Stomach (tissue), 9 donors: ENCODE data around the gene IDH2. TPM values are rescaled to one million over a fixed set of nuclear protein-coding genes. Genes with fewer than 3 reads are reported as not detected.

ENCODE experiments used
- DNase-seq, 2 donors: peaks; one replicate each; pipeline versions ENCODE4 v3.0.0 to v3.0.0-alpha.2; 2013 to 2019
- H3K27ac ChIP-seq, 5 donors: fragments of 200-600 bp in 4 of 5; sonication (generic) in 4 of 5; one replicate each; pipeline ENCODE4 v1.5.1; 2013 to 2019; ENCODE audit warnings: mild to moderate bottlenecking in 1 of 5, moderate library complexity in 1 of 5
- H3K27me3 ChIP-seq, 3 donors: fragments of 200-600 bp; sonication (generic); one replicate each; pipeline ENCODE4 v1.5.1; 2017 to 2019; ENCODE audit warnings: mixed run types in 1 of 3
- H3K36me3 ChIP-seq, 4 donors: fragments of 200-600 bp; sonication (generic); 1 replicate in 3 of 4; 2 replicates in 1 of 4; pipeline ENCODE4 v1.5.1; 2016 to 2019
- H3K4me1 ChIP-seq, 4 donors: fragments of 200-600 bp; sonication (generic); one replicate each; pipeline ENCODE4 v1.5.1; 2016 to 2019
- H3K4me3 ChIP-seq, 4 donors: fragments of 200-600 bp; sonication (generic) in 3 of 4; one replicate each; pipeline ENCODE4 v1.5.1; 2016 to 2019; ENCODE audit warnings: mild to moderate bottlenecking in 1 of 4
- H3K9me3 ChIP-seq, 4 donors: fragments of 200-600 bp; sonication (generic); one replicate each; pipeline ENCODE4 v1.5.1; 2016 to 2019
- CTCF ChIP-seq, 7 experiments: fragments of 450-650 bp in 4 of 7; fragments of 200-600 bp in 3 of 7; sonication (generic) in 3 of 7; IDR thresholded peaks; one replicate each; pipeline ENCODE4 v1.5.1; 2016 to 2019; ENCODE audit warnings: antibody characterized with exemption in 7 of 7, control low read depth in 2 of 7, mild to moderate bottlenecking in 1 of 7
- EP300 ChIP-seq: sonication (generic); formaldehyde crosslinking; IDR thresholded peaks from one replicate; pipeline ENCODE4 v1.6.1; 2017; ENCODE audit warnings: antibody characterized with exemption
- POLR2A ChIP-seq, 4 donors: fragments of 450-650 bp; IDR thresholded peaks; one replicate each; pipeline ENCODE4 v1.6.1; 2016; ENCODE audit warnings: antibody characterized with exemption in 4 of 4, control low read depth in 2 of 4, mild to moderate bottlenecking in 1 of 4, moderate library complexity in 1 of 4
- POLR2AphosphoS5 ChIP-seq, 3 donors: sonication (generic); formaldehyde crosslinking; IDR thresholded peaks; one replicate each; pipeline ENCODE4 v1.6.1; 2016; ENCODE audit warnings: antibody characterized with exemption in 3 of 3
- WGBS, 5 donors: extraction: QIAGEN DNeasy Blood & Tissue Kit in 3 of 5; methylation state at CpG; one replicate each; pipeline versions ENCODE4 v1.1.5 to v1.1.7; 2013 to 2018; 5-methylcytosine and 5-hydroxymethylcytosine counted together
- intact Hi-C: fragments of 100-400 bp; cut with DNase I; formaldehyde crosslinking; loops from one replicate; pipeline ENCODE4 v1.15.1; 2023; ENCODE audit warnings: low total_unique reads
- polyA plus RNA-seq, 3 donors: library from polyadenylated mRNA; stranded (reverse); fragments of 200-250 nt; gene quantifications; one replicate each; pipeline ENCODE4 v1.2.3, GENCODE V29; 2013
- total RNA-seq, 5 donors: library from RNA; depleted of rRNA; stranded (reverse); fragments of >200 nt; gene quantifications; one replicate each; pipeline versions ENCODE4 v1.1.0 to v1.2.3, GENCODE V29; 2014 to 2016
- donor health status: healthy with polysubstance abuse.
- donor health status: Bipolar disorder and iron deficiency.
- donor health status: healthy.

IDH2 gene
- total and polyA plus RNA-seq, 8 donors: 12.3 to 186 (median 117) TPM

GRCh38 chr15:90060797-90061196, 41.5 kb downstream of the IDH2 start:
- TF ChIP-seq POLR2A (IDR thresholded peaks at IDR 0.05) (no peak), EP300 (no peak)
- Histone ChIP-seq H3K4me1 (peaks cover 36 to 82% (median 66%) of the 10 kb centered on the region in 4 donors), H3K27me3 (no peaks in the 10 kb centered on the region), H3K9me3 (no peaks in the 10 kb centered on the region), H3K4me3 (no peak overlapping the region), H3K36me3 (no peaks in the 10 kb centered on the region), H3K27ac (peak overlapping the region in 4 of 5 donors; percentile 70 to 87 (median 79))
- DNase-seq: no peak
- WGBS, 5 donors: 64 to 77% (median 68%) methylated on average over 3 of the region's 3 CpGs
- intact Hi-C loops: loop anchor here (10.0 kb wide), 1 partner anchor 56 kb away; the partner anchor contains the start of gene ZNF710

GRCh38 chr15:90059208-90059985, 42.9 kb downstream of the IDH2 start:
- Histone ChIP-seq H3K36me3 (no peaks in the 10 kb centered on the region), H3K4me1 (peaks cover 43 to 81% (median 68%) of the 10 kb centered on the region in 4 donors), H3K9me3 (no peaks in the 10 kb centered on the region), H3K4me3 (no peak overlapping the region), H3K27me3 (no peaks in the 10 kb centered on the region), H3K27ac (peak overlapping the region; percentile 65 to 87 (median 70))
- intact Hi-C loops: no loop called here
- DNase-seq: peak; percentile 73 to 89
- no peak for TF ChIP-seq CTCF (IDR thresholded peaks at IDR 0.05)
- no peak for TF ChIP-seq EP300
- TF ChIP-seq POLR2AphosphoS5 (IDR thresholded peaks at IDR 0.05): peak in 2 of 3 donors; percentile 59 to 62
- no peak for TF ChIP-seq POLR2A (IDR thresholded peaks at IDR 0.05)
- 34 to 54% (median 46%) methylated on average over 19 to 21 of the region's 21 CpGs for WGBS, 5 donors

- TF ChIP-seq CTCF (IDR thresholded peaks at IDR 0.05): no peak
Observed at GRCh38 chr15:90058775-90059174, 43.5 kb downstream of the IDH2 start.

GRCh38 chr15:90058308-90058707, 44.0 kb downstream of the IDH2 start:
- Histone ChIP-seq H3K27ac (peak overlapping the region in 3 of 5 donors; percentile 28 to 87 (median 85)), H3K4me3 (no peak overlapping the region), H3K36me3 (no peaks in the 10 kb centered on the region), H3K9me3 (no peaks in the 10 kb centered on the region), H3K4me1 (peaks cover 38 to 75% (median 60%) of the 10 kb centered on the region in 4 donors), H3K27me3 (no peaks in the 10 kb centered on the region)
- DNase-seq: no peak
- 75 to 87% (median 80%) methylated on average over 4 of the region's 4 CpGs for WGBS, 5 donors
- intact Hi-C loops: no loop called here
- no peak for TF ChIP-seq POLR2A (IDR thresholded peaks at IDR 0.05)
- TF ChIP-seq EP300: no peak
- TF ChIP-seq CTCF (IDR thresholded peaks at IDR 0.05): no peak
- TF ChIP-seq POLR2AphosphoS5 (IDR thresholded peaks at IDR 0.05): no peak

More at GRCh38 chr15:90058775-90059174, 43.5 kb downstream of the IDH2 start:
- Histone ChIP-seq H3K27me3 (no peaks in the 10 kb centered on the region), H3K9me3 (no peaks in the 10 kb centered on the region), H3K27ac (peak overlapping the region; percentile 65 to 87 (median 70)), H3K4me1 (peaks cover 43 to 79% (median 64%) of the 10 kb centered on the region in 4 donors), H3K36me3 (no peaks in the 10 kb centered on the region), H3K4me3 (no peak overlapping the region)
- intact Hi-C loops: no loop called here
- no peak for DNase-seq
- 90 to 96% (median 95%) methylated on average over 5 of the region's 5 CpGs for WGBS, 5 donors

GRCh38 chr15:90056529-90056928, 45.7 kb downstream of the IDH2 start:
- 92 to 96% (median 94%) methylated on average over 7 of the region's 7 CpGs for WGBS, 5 donors
- intact Hi-C loops: no loop called here
- H3K36me3 ChIP-seq: peaks cover 0 to 3% (median 0%) of the 10 kb centered on the region in 4 donors
- TF ChIP-seq EP300 (no peak), POLR2A (IDR thresholded peaks at IDR 0.05) (no peak), POLR2AphosphoS5 (IDR thresholded peaks at IDR 0.05) (no peak), CTCF (IDR thresholded peaks at IDR 0.05) (no peak)
- DNase-seq: no peak
- peaks cover 21 to 57% (median 42%) of the 10 kb centered on the region in 4 donors for H3K4me1 ChIP-seq
- H3K9me3 ChIP-seq: no peaks in the 10 kb centered on the region
- H3K27me3 ChIP-seq: no peaks in the 10 kb centered on the region
- H3K4me3 ChIP-seq: no peak overlapping the region
- H3K27ac ChIP-seq: no peak overlapping the region
